ENCODE results near the gene FXN.

DNA sequence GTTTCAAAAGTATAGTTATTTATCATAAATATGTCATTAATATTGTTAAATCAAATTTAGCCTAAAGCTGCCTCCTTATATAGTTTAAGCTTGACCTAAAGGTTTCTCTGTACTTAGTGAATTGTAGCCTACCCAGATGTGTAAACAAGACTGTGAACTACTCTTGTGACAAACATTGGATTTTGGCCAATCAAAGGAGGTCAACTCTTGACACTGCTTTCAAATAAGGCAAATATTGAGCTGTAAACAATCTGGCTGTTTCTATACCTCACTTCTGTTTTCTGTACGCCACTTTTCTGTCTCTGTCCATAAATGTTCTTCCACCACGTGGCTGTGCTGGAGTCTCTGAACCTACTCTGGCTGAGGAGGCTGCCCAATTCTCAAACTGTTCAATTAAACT lies 51.2 kb downstream of the FXN start:
- TF ChIP-seq CTCF (IDR thresholded peaks at IDR 0.05; ENCODE audit: low read length) = no peak
- TF ChIP-seq EZH2 (IDR thresholded peaks at IDR 0.05; ENCODE audit: borderline replicate concordance, low read length) = no peak
